ENCODE measurements around the gene GIMAP8. TPM values are rescaled to one million over a fixed set of nuclear protein-coding genes. Genes with fewer than 3 reads are reported as not detected.

GIMAP8 gene
- total RNA-seq, 1 experiment from 2014 or later, result not detected

DNA sequence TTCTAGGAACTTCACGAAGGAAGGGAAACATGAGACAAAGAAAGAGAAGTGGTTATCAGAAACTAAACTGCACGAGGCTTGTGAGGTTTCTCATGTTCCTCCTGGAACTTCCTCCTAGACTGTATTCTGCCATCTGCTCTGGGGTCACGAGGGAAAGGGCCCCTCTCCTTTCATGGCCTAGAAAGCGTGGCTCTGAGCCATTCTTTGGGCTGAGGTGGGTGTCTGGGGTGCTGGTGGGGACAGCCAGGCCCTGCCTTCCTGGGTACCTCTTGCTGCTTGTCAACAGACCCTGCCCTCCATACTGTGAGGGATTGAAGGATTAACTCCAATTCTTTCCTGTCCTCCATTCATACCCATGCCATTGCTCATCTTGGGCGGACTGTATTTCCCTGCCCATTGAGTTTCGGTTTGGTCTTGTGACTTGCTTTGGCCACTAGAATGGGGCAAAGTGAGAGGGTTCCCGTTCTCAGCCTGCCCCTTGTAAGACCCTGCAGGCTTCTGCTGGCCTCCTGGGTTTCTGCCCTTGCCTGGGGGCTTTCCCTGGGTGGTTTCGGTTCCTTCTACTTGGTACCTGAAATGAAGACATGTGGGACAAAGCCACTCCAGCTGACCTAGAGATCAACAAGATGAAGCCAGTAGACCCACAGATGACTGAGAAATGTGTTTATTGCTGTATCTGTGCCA lies 14.9 kb upstream of the GIMAP8 start:
- Histone ChIP-seq H2BK15ac (ENCODE audit: low read depth, low read length) (no peak overlapping the region), H3K79me1 (ENCODE audit: insufficient read depth, low read depth, low read length, poor library complexity, severe bottlenecking) (no peaks in the 10 kb centered on the region), H2AFZ (ENCODE audit: low read length) (no peak overlapping the region), H3K56ac (ENCODE audit: insufficient read length, low read depth, low read length) (no peak overlapping the region), H3K79me2 (ENCODE audit: insufficient read depth, low read length) (no peaks in the 10 kb centered on the region), H2BK20ac (ENCODE audit: low read depth, low read length, poor library complexity, severe bottlenecking) (no peak overlapping the region), H2BK120ac (ENCODE audit: low read depth, low read length, poor library complexity, severe bottlenecking) (no peak overlapping the region), H2BK12ac (ENCODE audit: insufficient read length, low read depth, low read length) (no peak overlapping the region), H3K4me2 (ENCODE audit: insufficient read depth, insufficient read length, low read length) (no peak overlapping the region), H3K23ac (ENCODE audit: insufficient read length, low read depth, low read length) (no peak overlapping the region), H4K5ac (ENCODE audit: insufficient read length, low read depth, low read length) (no peak overlapping the region), H4K91ac (ENCODE audit: insufficient read length, low read depth, low read length) (no peak overlapping the region), H3K9ac (ENCODE audit: extremely low read depth, insufficient read length, low read length) (no peak overlapping the region), H2BK5ac (ENCODE audit: insufficient read length, low read length) (no peak overlapping the region), H3T11ph (ENCODE audit: low read length) (no peak overlapping the region), H3K27ac (ENCODE audit: insufficient read length, low read depth, low read length) (no peak overlapping the region), H3K23me2 (ENCODE audit: insufficient read length, low read depth, low read length, poor library complexity, severe bottlenecking) (no peaks in the 10 kb centered on the region), H3K4me1 (ENCODE audit: insufficient read depth, low read length) (no peaks in the 10 kb centered on the region), H3K9me3 (ENCODE audit: control insufficient read depth, low read depth, low read length) (no peaks in the 10 kb centered on the region), H4K8ac (replicated peaks; ENCODE audit: insufficient read length, low read depth, low read length) (no peak overlapping the region), H3K18ac (ENCODE audit: insufficient read length, low read depth, low read length) (no peak overlapping the region), H2AK5ac (ENCODE audit: insufficient read length, low read length) (no peak overlapping the region), H3K27me3 (ENCODE audit: insufficient read depth, low read length) (no peaks in the 10 kb centered on the region), H4K20me1 (ENCODE audit: control insufficient read depth, insufficient read depth, insufficient read length) (no peaks in the 10 kb centered on the region), H3K14ac (ENCODE audit: insufficient read depth, low read length) (no peak overlapping the region), H3K4ac (ENCODE audit: low read depth, low read length) (no peak overlapping the region)
- H3K36me3 Mint-ChIP-seq (ENCODE audit: insufficient read depth in 1 of 3, low read depth in 3 of 3), result no peaks in the 10 kb centered on the region; a peak in 1 of 7 replicates
- TF ChIP-seq, protein P1, sequence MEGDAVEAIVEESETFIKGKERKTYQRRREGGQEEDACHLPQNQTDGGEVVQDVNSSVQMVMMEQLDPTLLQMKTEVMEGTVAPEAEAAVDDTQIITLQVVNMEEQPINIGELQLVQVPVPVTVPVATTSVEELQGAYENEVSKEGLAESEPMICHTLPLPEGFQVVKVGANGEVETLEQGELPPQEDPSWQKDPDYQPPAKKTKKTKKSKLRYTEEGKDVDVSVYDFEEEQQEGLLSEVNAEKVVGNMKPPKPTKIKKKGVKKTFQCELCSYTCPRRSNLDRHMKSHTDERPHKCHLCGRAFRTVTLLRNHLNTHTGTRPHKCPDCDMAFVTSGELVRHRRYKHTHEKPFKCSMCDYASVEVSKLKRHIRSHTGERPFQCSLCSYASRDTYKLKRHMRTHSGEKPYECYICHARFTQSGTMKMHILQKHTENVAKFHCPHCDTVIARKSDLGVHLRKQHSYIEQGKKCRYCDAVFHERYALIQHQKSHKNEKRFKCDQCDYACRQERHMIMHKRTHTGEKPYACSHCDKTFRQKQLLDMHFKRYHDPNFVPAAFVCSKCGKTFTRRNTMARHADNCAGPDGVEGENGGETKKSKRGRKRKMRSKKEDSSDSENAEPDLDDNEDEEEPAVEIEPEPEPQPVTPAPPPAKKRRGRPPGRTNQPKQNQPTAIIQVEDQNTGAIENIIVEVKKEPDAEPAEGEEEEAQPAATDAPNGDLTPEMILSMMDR (conservative IDR thresholded peaks at IDR 0.05), result no peak
- no peaks in the 10 kb centered on the region for H3K4me1 Mint-ChIP-seq
- H3K27ac Mint-ChIP-seq, result no peak overlapping the region
- H3K9me3 Mint-ChIP-seq, result no peaks in the 10 kb centered on the region
- H3K4me3 Mint-ChIP-seq, result no peak overlapping the region
- no peak for DNase-seq
- H3K27me3 Mint-ChIP-seq (ENCODE audit: low read depth), result peaks cover 69% of the 10 kb centered on the region
- WGBS (ENCODE audit: extremely low coverage, insufficient read length, low lambda C conversion rate), result no CpG with 5 or more reads among the region's 8 CpGs

Measured in H9 (cell line).